Naive B cell (primary cell): Measurements from ENCODE around the gene RELL2. TPM values are rescaled to one million over a fixed set of nuclear protein-coding genes. Genes with fewer than 3 reads are reported as not detected.
A peak's percentile ranks its signal among the peaks of the same experiment; 100 is the strongest.

Experiments used
- ATAC-seq, 2 donors: fragments of 150-1000 bp; cut with Tn5 transposase; 2 replicates each; pipeline ENCODE4 v1.10.0; 2021; ENCODE audit warnings: low read depth in 2 of 2, mild to moderate bottlenecking in 2 of 2, moderate library complexity in 2 of 2
- DNase-seq: peaks from one replicate; pipeline ENCODE4 v3.0.0; 2022
- H3K27ac Mint-ChIP-seq, 6 donors: one replicate each; pipeline ENCODE4 v1.8.0; 2020 to 2022; ENCODE audit warnings: mild to moderate bottlenecking in 6 of 6, mixed read lengths in 6 of 6, moderate library complexity in 5 of 6, inconsistent platforms in 2 of 6
- H3K27me3 Mint-ChIP-seq, 3 donors: one replicate each; pipeline ENCODE4 v1.8.0; 2021 to 2022; ENCODE audit warnings: mixed read lengths in 3 of 3, mild to moderate bottlenecking in 1 of 3
- H3K36me3 Mint-ChIP-seq, 2 donors: one replicate each; pipeline ENCODE4 v1.8.0; 2020 to 2022; ENCODE audit warnings: mixed read lengths in 2 of 2, inconsistent platforms in 1 of 2, mild to moderate bottlenecking in 1 of 2
- H3K4me1 Mint-ChIP-seq, 3 donors: one replicate each; pipeline ENCODE4 v1.8.0; 2020 to 2022; ENCODE audit warnings: mixed read lengths in 3 of 3, inconsistent platforms in 1 of 3, mild to moderate bottlenecking in 1 of 3, moderate library complexity in 1 of 3
- H3K4me3 Mint-ChIP-seq, 8 donors: one replicate each; pipeline ENCODE4 v1.8.0; 2020 to 2022; ENCODE audit warnings: mild to moderate bottlenecking in 8 of 8, mixed read lengths in 8 of 8, moderate library complexity in 8 of 8, inconsistent platforms in 2 of 8
- H3K9me3 Mint-ChIP-seq, 7 donors: one replicate each; pipeline ENCODE4 v1.8.0; 2020 to 2022; ENCODE audit warnings: mixed read lengths in 7 of 7, mild to moderate bottlenecking in 5 of 7, inconsistent platforms in 2 of 7, moderate library complexity in 1 of 7
- polyA plus RNA-seq, 6 donors: library from polyadenylated mRNA; unstranded; fragments of 300-500 nt; fragmentation: Illumina TruSeq; gene quantifications; one replicate each; pipeline ENCODE4 v1.2.3, GENCODE V29; 2021; ENCODE audit warnings: low read depth in 6 of 6

The RELL2 gene
- polyA plus RNA-seq, 6 donors from 2014 or later: 1.3 to 3.8 (median 2.3) TPM

- Mint-ChIP-seq H3K27me3 (peaks cover 5 to 25% (median 9%) of the 10 kb centered on the region in 3 donors), H3K9me3 (no peaks in the 10 kb centered on the region), H3K4me3 (no peak overlapping the region), H3K4me1 (peaks cover 18 to 28% (median 27%) of the 10 kb centered on the region in 3 donors), H3K27ac (no peak overlapping the region), H3K36me3 (no peaks in the 10 kb centered on the region)
- DNase-seq: no peak
- ATAC-seq: no peak
These were observed 43.4 kb downstream of the RELL2 start for GRCh38 chr5:141680178-141680577.

DNA sequence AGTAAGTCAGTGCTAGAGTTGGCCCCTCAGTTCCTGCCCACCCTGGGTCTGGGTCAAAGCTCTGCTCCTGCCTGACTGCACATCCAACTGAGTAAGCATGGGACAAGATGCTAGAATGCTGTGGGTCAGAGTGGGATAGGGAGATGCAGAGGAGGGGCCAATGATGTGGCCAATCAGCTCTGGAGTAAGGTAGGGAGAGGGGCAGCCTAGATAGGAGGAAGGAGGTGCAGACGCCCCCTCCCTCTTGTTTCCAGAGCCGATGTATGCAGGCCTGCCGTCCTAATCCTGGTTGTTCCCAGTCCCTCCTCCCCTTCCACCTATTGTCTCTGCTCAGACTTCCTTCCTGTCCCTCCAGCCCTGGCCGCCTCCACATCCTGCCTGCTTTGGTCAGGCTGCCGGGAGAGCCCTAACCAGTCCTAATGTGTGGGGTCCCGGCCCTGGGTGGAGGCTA is 44.0 kb downstream of the RELL2 start:
- H3K4me3 Mint-ChIP-seq: peak overlapping the region; percentile 22 to 90 (median 56)
- peaks cover 18 to 28% (median 27%) of the 10 kb centered on the region in 3 donors for H3K4me1 Mint-ChIP-seq
- H3K9me3 Mint-ChIP-seq: no peaks in the 10 kb centered on the region
- H3K27ac Mint-ChIP-seq: no peak overlapping the region
- DNase-seq (no peak), ATAC-seq (no peak)
- H3K36me3 Mint-ChIP-seq: no peaks in the 10 kb centered on the region
- H3K27me3 Mint-ChIP-seq: peaks cover 5 to 25% (median 9%) of the 10 kb centered on the region in 3 donors

GRCh38 chr5:141681295-141681694 is 44.5 kb downstream of the RELL2 start:
- Mint-ChIP-seq H3K27ac (no peak overlapping the region), H3K4me3 (peak overlapping the region; percentile 13 to 90 (median 70)), H3K36me3 (no peaks in the 10 kb centered on the region), H3K27me3 (peaks cover 5 to 25% (median 9%) of the 10 kb centered on the region in 3 donors), H3K9me3 (no peaks in the 10 kb centered on the region), H3K4me1 (peaks cover 18 to 28% (median 27%) of the 10 kb centered on the region in 3 donors)
- ATAC-seq (no peak), DNase-seq (no peak)

GRCh38 chr5:141681695-141682641 is 45.2 kb downstream of the RELL2 start, which contains the start of gene ARAP3:
Gene ARAP3 (minus strand): TSS chr5:141682230. CDS start chr5:141680486, 1,744 bp downstream.
- ATAC-seq: peak; percentile 58 to 66
- Mint-ChIP-seq H3K36me3 (no peaks in the 10 kb centered on the region), H3K27ac (peak within 1 kb of the TSS in 4 of 6 donors; percentile 26 to 60 (median 48)), H3K4me1 (peaks cover 18 to 28% (median 27%) of the 10 kb centered on the region in 3 donors), H3K27me3 (peaks cover 5 to 25% (median 9%) of the 10 kb centered on the region in 3 donors), H3K4me3 (peak within 1 kb of the TSS; percentile 74 to 90 (median 78)), H3K9me3 (no peaks in the 10 kb centered on the region)
- peak; percentile 32 for DNase-seq

GRCh38 chr5:141683596-141684141 is 46.9 kb downstream of the RELL2 start:
- Mint-ChIP-seq H3K27me3 (peaks cover 12 to 29% (median 23%) of the 10 kb centered on the region in 3 donors), H3K27ac (peak overlapping the region in 2 of 6 donors; percentile 58 to 69), H3K4me3 (peak overlapping the region in 4 of 8 donors; percentile 9 to 82 (median 51)), H3K9me3 (no peaks in the 10 kb centered on the region), H3K36me3 (no peaks in the 10 kb centered on the region), H3K4me1 (peaks cover 18 to 27% (median 25%) of the 10 kb centered on the region in 3 donors)
- no peak for DNase-seq
- ATAC-seq: no peak

- Mint-ChIP-seq H3K36me3 (no peaks in the 10 kb centered on the region), H3K27ac (peak overlapping the region in 1 of 6 donors; percentile 68), H3K4me1 (peaks cover 18 to 26% (median 25%) of the 10 kb centered on the region in 3 donors), H3K9me3 (no peaks in the 10 kb centered on the region), H3K27me3 (peaks cover 26 to 41% (median 40%) of the 10 kb centered on the region in 3 donors), H3K4me3 (peak overlapping the region in 1 of 8 donors; percentile 26)
- no peak for ATAC-seq
- no peak for DNase-seq
These were observed 48.8 kb downstream of the RELL2 start for GRCh38 chr5:141685591-141685990.

- H3K4me3 Mint-ChIP-seq: no peak overlapping the region
- H3K27me3 Mint-ChIP-seq: peaks cover 25 to 44% (median 40%) of the 10 kb centered on the region in 3 donors
- DNase-seq: no peak
- no peaks in the 10 kb centered on the region for H3K9me3 Mint-ChIP-seq
- H3K27ac Mint-ChIP-seq: no peak overlapping the region
- H3K4me1 Mint-ChIP-seq: peaks cover 12 to 21% (median 17%) of the 10 kb centered on the region in 3 donors
- H3K36me3 Mint-ChIP-seq: no peaks in the 10 kb centered on the region
- no peak for ATAC-seq
These were observed 50.0 kb downstream of the RELL2 start for GRCh38 chr5:141686648-141687416.

Other genes with a start within 250 kb of the RELL2 start
- gene PCDHGB4, start 249.3 kb upstream of the RELL2 start, polyA plus RNA-seq: under 1 TPM in 1 of 6 donors, not detected in 5; 0.15 TPM
- gene PCDHGA8, start 244.4 kb upstream of the RELL2 start, polyA plus RNA-seq: not detected
- gene PCDHGB5, start 239.1 kb upstream of the RELL2 start, polyA plus RNA-seq: under 1 TPM in 3 of 6 donors, not detected in 3; 0.12 to 0.27 (median 0.20) TPM
- gene PCDHGA9, start 234.2 kb upstream of the RELL2 start, polyA plus RNA-seq: under 1 TPM in 1 of 6 donors, not detected in 5; 0.25 TPM
- under 1 TPM in 2 of 6 donors, not detected in 4; 0.11 to 0.17 TPM for gene PCDHGB6, start 229.0 kb upstream of the RELL2 start, polyA plus RNA-seq
- under 1 TPM in 1 of 6 donors, not detected in 5; 0.05 TPM for gene PCDHGA10, start 224.0 kb upstream of the RELL2 start, polyA plus RNA-seq
- gene PCDHGB7, start 219.3 kb upstream of the RELL2 start, polyA plus RNA-seq: not detected
- not detected for gene PCDHGA11, start 215.9 kb upstream of the RELL2 start, polyA plus RNA-seq
- under 1 TPM in 3 of 6 donors, not detected in 3; 0.09 to 0.16 (median 0.11) TPM for gene PCDHGA12, start 206.5 kb upstream of the RELL2 start, polyA plus RNA-seq
- gene PCDHGC3, start 161.0 kb upstream of the RELL2 start, polyA plus RNA-seq: under 1 TPM in 3 of 6 donors, not detected in 3; 0.35 to 0.86 (median 0.61) TPM
- gene PCDHGC4, start 152.0 kb upstream of the RELL2 start, polyA plus RNA-seq: not detected
- gene PCDHGC5, start 147.9 kb upstream of the RELL2 start, polyA plus RNA-seq: not detected
- 10 to 100 TPM; 29.5 to 54.9 (median 45.9) TPM for gene DIAPH1, start 18.0 kb upstream of the RELL2 start, polyA plus RNA-seq
- 100 to 1,000 TPM in 3 of 6 donors, 10 to 100 TPM in 3; 88.0 to 173 (median 99.5) TPM for gene HDAC3, start 148 bp upstream of the RELL2 start, polyA plus RNA-seq
- 10 to 100 TPM in 2 of 6 donors, 1 to 10 TPM in 4; 4.9 to 12.1 (median 8.2) TPM for gene FCHSD1, start 14.4 kb downstream of the RELL2 start, polyA plus RNA-seq
- not detected for gene ARAP3, start 45.2 kb downstream of the RELL2 start, polyA plus RNA-seq
- gene PCDH1, start 241.4 kb downstream of the RELL2 start, polyA plus RNA-seq: not detected